HG02840 (cell line): ENCODE results near the gene UPK3A.

ENCODE experiments used
- ATAC-seq: cut with Tn5 transposase; IDR thresholded peaks from one replicate; pipeline ENCODE4 v1.9.1; 2021; ENCODE audit warnings: mild to moderate bottlenecking, moderate library complexity, moderate number of reproducible peaks; ENCODE audit not compliant: unreplicated experiment, low FRiP score

The UPK3A gene

GRCh38 chr22:45306139-45306538 lies 21.4 kb downstream of the UPK3A start:
- ATAC-seq, result no peak

DNA sequence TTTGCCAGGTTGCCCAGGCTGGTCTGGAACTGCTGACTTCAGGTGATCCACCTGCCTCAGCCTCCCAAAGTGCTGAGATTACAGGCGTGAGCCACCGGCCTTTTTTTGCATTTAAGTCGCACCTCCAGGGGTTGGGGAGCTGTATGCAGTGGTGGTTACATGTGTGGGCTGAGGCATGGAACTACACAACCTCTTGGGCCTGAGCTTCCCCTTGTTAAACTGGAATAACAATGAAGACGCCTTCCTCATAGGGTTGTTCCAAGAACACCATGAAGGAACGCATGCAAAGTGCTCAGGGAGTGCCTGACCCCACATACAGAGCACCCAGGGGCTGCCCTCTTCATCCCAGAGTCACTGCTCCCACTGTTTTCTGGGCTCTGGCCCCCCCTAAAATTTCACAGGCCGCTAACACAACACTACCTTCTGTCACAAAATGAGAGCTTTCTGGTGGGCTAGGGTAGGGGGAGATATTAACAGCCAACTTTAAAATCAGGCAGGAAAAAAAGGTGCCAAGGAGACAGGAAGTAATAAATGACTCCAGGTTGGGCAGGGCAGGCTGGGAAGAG lies 23.7 kb downstream of the UPK3A start:
- ATAC-seq, result no peak

- ATAC-seq, result no peak
These were observed 24.2 kb downstream of the UPK3A start for GRCh38 chr22:45308957-45309421.

- peak; percentile 83 for ATAC-seq
These were observed 24.9 kb downstream of the UPK3A start, which contains the start of gene FAM118A for GRCh38 chr22:45309422-45310227. Gene FAM118A (plus strand): TSS chr22:45309934. CDS start chr22:45322380, 12,446 bp downstream.

GRCh38 chr22:45310331-45310976 lies 25.7 kb downstream of the UPK3A start:
- no peak for ATAC-seq

GRCh38 chr22:45310977-45311531 lies 26.3 kb downstream of the UPK3A start:
- no peak for ATAC-seq

DNA sequence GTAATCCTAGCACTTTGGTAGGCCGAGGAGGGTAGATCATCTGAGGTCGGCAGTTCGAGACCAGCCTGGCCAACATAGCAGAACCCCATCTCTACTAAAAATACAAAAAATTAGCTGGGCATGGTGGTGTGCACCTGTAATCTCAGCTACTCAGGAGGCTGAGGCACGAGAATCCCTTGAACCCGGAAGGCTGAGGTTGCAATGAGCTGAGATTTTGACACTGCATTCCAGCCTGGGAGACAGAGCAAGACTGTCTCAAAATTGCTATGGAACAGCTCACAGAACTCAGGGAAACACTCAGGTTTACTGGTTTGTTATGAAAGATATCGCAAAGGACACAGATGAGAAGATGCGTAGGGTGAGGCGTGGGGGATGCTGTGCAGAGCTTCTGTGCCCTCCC lies 27.7 kb downstream of the UPK3A start:
- no peak for ATAC-seq

GRCh38 chr22:45312856-45313255 lies 28.1 kb downstream of the UPK3A start:
- no peak for ATAC-seq

- no peak for ATAC-seq
These were observed 29.4 kb downstream of the UPK3A start for GRCh38 chr22:45314054-45314721.

DNA sequence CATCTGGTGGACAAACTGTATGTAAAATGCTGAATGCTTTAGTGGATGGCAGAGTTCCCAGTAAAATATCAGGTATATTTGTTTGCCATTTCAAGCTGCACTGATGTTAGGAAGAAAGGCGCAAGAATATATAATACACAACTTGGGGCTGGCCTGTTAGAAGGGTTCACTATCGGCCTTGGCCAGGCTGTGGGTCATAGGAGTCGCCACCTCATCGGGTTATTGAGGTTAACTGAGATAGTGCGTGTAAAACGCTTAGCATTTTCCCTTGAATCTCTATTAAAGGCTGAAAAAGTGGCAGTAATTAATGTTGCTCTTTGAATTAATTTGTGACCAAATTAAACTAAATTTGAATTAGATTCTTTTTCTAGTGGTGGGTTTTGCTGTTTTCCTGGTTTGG lies 30.0 kb downstream of the UPK3A start:
- no peak for ATAC-seq

DNA sequence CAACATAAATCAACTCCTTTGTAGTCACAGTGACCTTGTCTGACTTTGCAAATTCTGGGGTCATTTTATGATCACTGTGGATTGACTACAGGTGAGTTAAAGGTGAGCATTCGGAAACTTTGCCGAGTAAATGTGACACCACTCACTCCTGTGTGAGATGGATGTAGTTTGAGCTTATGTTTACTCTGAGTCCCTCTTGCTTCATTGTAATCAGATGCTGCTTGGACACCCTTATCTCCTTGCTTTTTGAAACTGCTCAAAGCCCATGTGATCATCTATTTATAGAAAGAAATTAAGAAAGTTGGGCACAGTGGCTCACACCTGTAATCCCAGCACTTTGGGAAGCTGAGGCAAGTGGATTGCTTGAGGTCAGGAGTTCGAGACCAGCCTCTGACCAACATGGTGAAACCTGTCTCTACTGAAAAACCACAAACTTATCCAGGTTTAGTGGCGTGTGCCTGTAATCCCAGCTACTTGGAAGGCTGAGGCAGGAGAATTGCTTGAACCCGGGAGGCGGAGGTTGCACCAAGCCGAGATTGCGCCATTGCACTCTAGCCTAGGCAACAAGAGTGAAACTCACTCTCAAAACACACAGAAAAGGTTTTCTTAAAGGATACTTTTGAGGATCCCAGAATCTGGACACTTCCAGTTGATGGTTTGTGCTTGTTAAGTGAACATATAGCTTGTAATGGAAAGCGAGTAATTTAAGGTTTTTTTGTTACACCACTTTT lies 32.2 kb downstream of the UPK3A start:
- ATAC-seq, result no peak

GRCh38 chr22:45317551-45318167 lies 32.9 kb downstream of the UPK3A start:
- no peak for ATAC-seq

GRCh38 chr22:45318168-45318557 lies 33.4 kb downstream of the UPK3A start:
- ATAC-seq, result no peak

GRCh38 chr22:45318558-45319323 lies 34.0 kb downstream of the UPK3A start:
- no peak for ATAC-seq

DNA sequence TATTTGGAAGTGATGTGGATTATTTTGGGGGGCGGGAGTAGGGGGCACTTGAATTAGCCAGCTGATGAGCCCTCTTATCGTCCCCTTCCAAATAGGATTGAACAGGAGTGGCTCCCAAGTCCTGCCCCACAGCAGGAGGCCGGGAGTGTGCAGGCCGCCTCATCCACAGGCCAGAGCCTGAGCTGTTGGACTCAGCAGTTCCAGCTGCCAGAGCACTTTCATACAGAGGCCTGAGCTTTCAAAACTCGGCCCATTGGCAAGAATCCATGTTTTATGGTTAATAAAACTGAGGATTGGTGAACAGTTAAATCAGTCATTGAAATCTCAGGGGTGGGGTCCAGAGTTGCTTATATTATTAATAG lies 34.6 kb downstream of the UPK3A start:
- no peak for ATAC-seq

DNA sequence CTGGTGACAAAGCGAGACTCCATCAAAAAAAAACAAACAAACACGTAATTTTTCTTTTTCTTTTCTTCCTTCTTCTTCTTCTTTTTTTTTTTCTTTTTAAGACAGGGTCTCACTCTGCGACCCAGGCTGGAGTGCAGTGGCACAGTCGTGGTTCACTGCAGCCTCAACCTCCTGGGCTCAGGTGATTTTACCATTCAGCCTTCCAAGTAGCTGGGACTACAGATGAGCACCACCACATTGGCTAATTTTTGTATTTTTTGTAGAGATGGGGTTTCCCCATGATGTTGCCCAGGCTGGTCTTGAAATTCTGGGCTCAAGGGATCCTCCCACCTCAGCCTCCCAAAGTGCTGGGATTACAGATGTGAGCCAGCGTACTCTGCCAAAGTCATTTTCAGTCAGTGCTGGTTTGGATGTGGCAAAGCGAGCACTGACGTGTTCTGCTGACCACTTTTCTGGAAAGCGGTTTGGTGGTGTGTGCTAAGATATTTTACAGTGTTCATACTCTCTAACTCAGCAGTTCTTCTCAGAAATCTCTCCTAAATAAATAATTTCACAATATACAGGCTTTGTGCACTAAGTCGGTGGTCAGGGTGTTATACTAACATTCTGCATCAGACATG lies 35.7 kb downstream of the UPK3A start:
- ATAC-seq, result no peak

DNA sequence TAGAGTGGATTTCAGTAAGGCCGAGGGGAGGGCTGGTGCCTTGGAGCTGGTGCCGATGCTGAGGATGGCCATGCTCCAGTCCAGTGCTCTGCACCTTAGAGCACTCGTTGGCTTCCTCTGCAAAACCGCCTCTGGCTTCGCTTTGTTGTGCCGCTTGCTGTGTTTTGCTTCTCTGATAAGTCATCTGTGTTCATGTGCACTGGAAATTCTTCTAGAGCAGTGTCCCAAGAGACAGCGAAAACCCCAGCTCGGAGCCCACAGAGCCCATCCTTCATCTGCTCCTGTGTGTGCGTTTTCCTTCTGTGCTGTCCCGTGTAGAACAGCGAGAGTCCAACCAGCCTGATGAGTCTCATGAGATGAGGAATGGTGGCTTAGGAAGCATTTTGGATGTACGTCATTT lies 37.1 kb downstream of the UPK3A start:
- ATAC-seq, result no peak

- no peak for ATAC-seq
These were observed 38.2 kb downstream of the UPK3A start for GRCh38 chr22:45322873-45323525.
